ENCODE measurements around the gene AADAT. TPM values are rescaled to one million over a fixed set of nuclear protein-coding genes. Genes with fewer than 3 reads are reported as not detected.

Gene AADAT
- total RNA-seq, 2 donors from 2014 or later = 16.2 to 31.2 TPM

DNA sequence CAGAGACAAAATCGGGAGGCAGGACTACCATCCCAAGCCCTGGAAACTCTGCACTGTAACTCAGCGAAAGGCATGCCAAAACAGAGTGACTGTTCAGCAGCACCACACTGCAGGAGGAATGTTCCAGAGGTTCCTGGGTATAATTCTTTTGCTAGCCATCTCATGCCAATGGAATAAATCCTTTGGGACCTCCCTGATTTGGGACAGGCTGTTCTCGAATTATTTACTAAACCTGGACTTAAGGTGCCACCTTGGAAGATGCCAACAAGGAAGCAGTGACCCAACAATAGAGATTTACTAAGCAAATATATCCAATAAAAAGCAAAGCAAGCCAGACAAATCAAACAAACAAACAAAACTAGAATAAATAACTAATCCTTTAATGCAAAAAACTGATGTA is 9.3 kb downstream of the AADAT start:
- 51% methylated on average over 3 of the region's 3 CpGs for WGBS
- Histone ChIP-seq H3K4me1 (replicated peaks) (peaks cover 4% of the 10 kb centered on the region), H3K4me3 (no peak overlapping the region), H3K27ac (peak overlapping the region; percentile 48 to 74), H3K27me3 (replicated peaks; ENCODE audit: insufficient read depth) (no peaks in the 10 kb centered on the region), H3K9me3 (no peaks in the 10 kb centered on the region), H3K36me3 (no peaks in the 10 kb centered on the region)
- TF ChIP-seq, protein P1, sequence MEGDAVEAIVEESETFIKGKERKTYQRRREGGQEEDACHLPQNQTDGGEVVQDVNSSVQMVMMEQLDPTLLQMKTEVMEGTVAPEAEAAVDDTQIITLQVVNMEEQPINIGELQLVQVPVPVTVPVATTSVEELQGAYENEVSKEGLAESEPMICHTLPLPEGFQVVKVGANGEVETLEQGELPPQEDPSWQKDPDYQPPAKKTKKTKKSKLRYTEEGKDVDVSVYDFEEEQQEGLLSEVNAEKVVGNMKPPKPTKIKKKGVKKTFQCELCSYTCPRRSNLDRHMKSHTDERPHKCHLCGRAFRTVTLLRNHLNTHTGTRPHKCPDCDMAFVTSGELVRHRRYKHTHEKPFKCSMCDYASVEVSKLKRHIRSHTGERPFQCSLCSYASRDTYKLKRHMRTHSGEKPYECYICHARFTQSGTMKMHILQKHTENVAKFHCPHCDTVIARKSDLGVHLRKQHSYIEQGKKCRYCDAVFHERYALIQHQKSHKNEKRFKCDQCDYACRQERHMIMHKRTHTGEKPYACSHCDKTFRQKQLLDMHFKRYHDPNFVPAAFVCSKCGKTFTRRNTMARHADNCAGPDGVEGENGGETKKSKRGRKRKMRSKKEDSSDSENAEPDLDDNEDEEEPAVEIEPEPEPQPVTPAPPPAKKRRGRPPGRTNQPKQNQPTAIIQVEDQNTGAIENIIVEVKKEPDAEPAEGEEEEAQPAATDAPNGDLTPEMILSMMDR (IDR thresholded peaks at IDR 0.05) = no peak
- peak; percentile 83 for TF ChIP-seq POLR2AphosphoS5 (IDR thresholded peaks at IDR 0.05)
- TF ChIP-seq POLR2A (IDR thresholded peaks at IDR 0.05) = no peak
- intact Hi-C loops (cut with DNase I) = no loop called here
- peak; percentile 58 for DNase-seq (ENCODE audit: low spot score)

DNA sequence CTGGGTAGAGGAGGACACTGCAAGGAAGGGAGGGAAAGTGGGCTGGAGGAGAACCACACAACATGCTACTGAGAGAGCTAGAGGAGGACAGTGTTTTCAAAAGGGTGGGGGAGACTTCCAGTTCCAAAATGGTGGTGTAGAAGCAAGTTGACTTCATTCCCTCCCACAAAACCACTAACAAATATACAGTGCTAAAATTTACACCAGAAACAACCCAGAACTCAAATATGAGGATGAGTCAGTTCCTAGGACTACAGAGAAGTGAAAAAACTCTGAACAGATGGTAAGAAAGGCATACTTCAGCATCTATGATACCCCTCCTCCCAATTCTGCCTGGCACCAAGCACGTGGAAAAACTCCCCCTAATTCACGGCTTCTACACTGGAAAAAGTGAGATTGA is 9.8 kb downstream of the AADAT start:
- Histone ChIP-seq H3K4me3 (no peak overlapping the region), H3K27ac (peak overlapping the region; percentile 48 to 74), H3K36me3 (no peaks in the 10 kb centered on the region), H3K9me3 (no peaks in the 10 kb centered on the region), H3K4me1 (replicated peaks) (peaks cover 4% of the 10 kb centered on the region), H3K27me3 (replicated peaks; ENCODE audit: insufficient read depth) (no peaks in the 10 kb centered on the region)
- TF ChIP-seq, protein P1 (IDR thresholded peaks at IDR 0.05) = no peak
- TF ChIP-seq POLR2A (IDR thresholded peaks at IDR 0.05) = no peak
- no peak for TF ChIP-seq POLR2AphosphoS5 (IDR thresholded peaks at IDR 0.05)
- no peak for DNase-seq (ENCODE audit: low spot score)
- WGBS = 89% methylated on average over 2 of the region's 2 CpGs
- intact Hi-C loops (cut with DNase I) = no loop called here

DNA sequence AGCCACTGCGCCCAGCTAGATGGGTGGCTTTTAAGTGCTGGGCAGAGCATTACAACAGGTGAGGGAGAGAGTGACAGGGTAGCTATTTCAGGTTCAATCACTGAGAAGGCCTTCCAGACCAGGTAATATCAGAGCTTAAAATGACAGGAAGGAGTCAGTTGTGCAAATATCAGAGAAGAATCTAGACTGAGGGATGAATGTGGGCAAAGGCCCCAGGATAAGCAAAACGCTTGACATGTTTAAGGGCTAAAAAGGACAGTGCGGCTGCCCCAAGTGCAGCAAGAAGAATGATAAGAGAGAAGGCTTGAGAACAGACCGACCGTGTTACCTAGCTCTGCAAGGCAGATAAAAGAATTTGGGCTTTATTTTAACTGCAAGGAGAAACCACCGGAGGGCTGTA is 18.6 kb downstream of the AADAT start:
- Histone ChIP-seq H3K27me3 (replicated peaks; ENCODE audit: insufficient read depth) (no peaks in the 10 kb centered on the region), H3K36me3 (no peaks in the 10 kb centered on the region), H3K4me1 (replicated peaks) (no peaks in the 10 kb centered on the region), H3K27ac (no peak overlapping the region), H3K4me3 (no peak overlapping the region), H3K9me3 (no peaks in the 10 kb centered on the region)
- TF ChIP-seq, protein P1 (IDR thresholded peaks at IDR 0.05) = no peak
- TF ChIP-seq POLR2A (IDR thresholded peaks at IDR 0.05) (no peak), POLR2AphosphoS5 (IDR thresholded peaks at IDR 0.05) (no peak)
- intact Hi-C loops (cut with DNase I) = no loop called here
- WGBS = 93% methylated on average over 6 of the region's 6 CpGs
- no peak for DNase-seq (ENCODE audit: low spot score)

DNA sequence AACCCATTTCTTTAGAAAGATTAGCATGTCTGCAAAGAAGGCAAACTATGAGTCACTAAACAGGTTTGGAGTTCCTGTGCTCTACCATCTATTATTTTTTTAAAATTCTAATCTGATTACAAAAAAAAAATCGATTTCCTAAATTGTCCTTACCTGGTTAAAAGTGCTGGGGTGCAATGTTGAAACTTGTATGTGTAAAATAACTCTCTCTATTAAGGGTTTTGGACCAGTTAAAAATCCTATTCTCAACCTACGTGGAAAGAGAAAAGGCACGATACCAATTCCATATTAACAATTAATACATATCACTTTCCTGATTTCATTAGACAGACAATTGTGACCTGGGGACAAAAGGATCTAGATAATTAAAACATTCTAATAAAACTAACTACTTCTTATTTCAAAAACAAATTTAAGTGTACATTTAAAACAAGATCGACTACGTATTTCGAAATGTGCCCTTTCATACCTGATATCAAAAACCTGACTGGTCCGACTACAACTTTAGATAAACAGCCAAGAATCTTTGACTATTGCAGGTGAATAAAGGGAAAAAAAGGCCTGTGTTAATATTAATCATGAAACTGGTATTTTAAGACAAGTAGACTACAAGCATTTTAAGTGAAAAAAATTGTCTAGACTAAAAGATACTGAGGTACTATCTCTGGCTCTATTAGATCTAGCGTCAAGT is 21.2 kb downstream of the AADAT start:
- no peaks in the 10 kb centered on the region for H3K36me3 ChIP-seq
- no peak for DNase-seq (ENCODE audit: low spot score)
- no peak overlapping the region for H3K27ac ChIP-seq
- no peak overlapping the region for H3K4me3 ChIP-seq
- TF ChIP-seq, protein P1 (IDR thresholded peaks at IDR 0.05) = no peak
- TF ChIP-seq POLR2AphosphoS5 (IDR thresholded peaks at IDR 0.05) (no peak), POLR2A (IDR thresholded peaks at IDR 0.05) (no peak)
- no peaks in the 10 kb centered on the region for H3K9me3 ChIP-seq
- 84% methylated on average over 8 of the region's 8 CpGs for WGBS
- H3K4me1 ChIP-seq (replicated peaks) = no peaks in the 10 kb centered on the region
- intact Hi-C loops (cut with DNase I) = no loop called here
- H3K27me3 ChIP-seq (replicated peaks; ENCODE audit: insufficient read depth) = no peaks in the 10 kb centered on the region

DNA sequence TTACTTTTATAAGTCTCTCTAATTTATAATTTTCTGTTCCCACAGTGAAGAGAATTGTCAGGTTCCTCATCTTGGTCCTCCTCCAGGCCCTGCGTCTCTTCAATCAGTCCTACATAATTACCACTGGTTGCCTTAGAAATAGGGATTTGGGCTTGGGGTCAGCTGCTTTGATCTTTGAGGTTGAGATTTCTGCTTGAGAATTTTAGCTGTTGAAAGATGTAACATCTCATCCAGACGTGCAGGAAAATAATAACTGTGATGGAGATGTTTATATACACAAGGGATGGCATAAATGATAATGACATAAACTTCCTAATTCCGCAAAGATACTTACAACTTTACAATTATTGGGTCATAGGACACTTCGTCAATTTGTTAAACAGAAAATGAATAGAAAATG is 30.3 kb downstream of the AADAT start:
- no peak for DNase-seq (ENCODE audit: low spot score)
- Histone ChIP-seq H3K27me3 (replicated peaks; ENCODE audit: insufficient read depth) (no peaks in the 10 kb centered on the region), H3K4me3 (no peak overlapping the region), H3K27ac (no peak overlapping the region), H3K36me3 (no peaks in the 10 kb centered on the region), H3K9me3 (no peaks in the 10 kb centered on the region), H3K4me1 (replicated peaks) (no peaks in the 10 kb centered on the region)
- intact Hi-C loops (cut with DNase I) = no loop called here
- 72% methylated on average over 4 of the region's 4 CpGs for WGBS
- no peak for TF ChIP-seq POLR2A (IDR thresholded peaks at IDR 0.05)
- TF ChIP-seq POLR2AphosphoS5 (IDR thresholded peaks at IDR 0.05) = no peak
- TF ChIP-seq, protein P1 (IDR thresholded peaks at IDR 0.05) = no peak
